Neutrophil (primary cell): ENCODE data around the gene NFIA.

Experiments
- H3K27ac ChIP-seq: fragments of 200-600 bp; sonication (generic); 2 replicates; pipeline ENCODE4 v1.5.1; 2016; ENCODE audit warnings: mild to moderate bottlenecking, moderate library complexity
- H3K27me3 ChIP-seq: fragments of 200-600 bp; sonication (generic); 2 replicates; pipeline ENCODE4 v1.6.0; 2016; ENCODE audit warnings: mild to moderate bottlenecking
- H3K36me3 ChIP-seq: fragments of 200-600 bp; sonication (generic); 2 replicates; pipeline ENCODE4 v1.5.1; 2017
- H3K4me1 ChIP-seq, 2 experiments: fragments of 200-600 bp in 1 of 2; sonication (generic) in 1 of 2; 1 replicate in 1 of 2; 2 replicates in 1 of 2; pipeline versions ENCODE4 v1.5.1 to v1.6.1; 2013 to 2016; ENCODE audit warnings: low read depth in 1 of 2, low read length in 1 of 2, mild to moderate bottlenecking in 1 of 2, moderate library complexity in 1 of 2; ENCODE audit not compliant: control insufficient read depth in 1 of 2, insufficient read depth in 1 of 2
- H3K4me3 ChIP-seq, 2 experiments: fragments of 200-600 bp in 1 of 2; sonication (generic) in 1 of 2; 1 replicate in 1 of 2; 2 replicates in 1 of 2; pipeline ENCODE4 v1.5.1; 2013 to 2016; ENCODE audit warnings: low read depth in 1 of 2, low read length in 1 of 2, mild to moderate bottlenecking in 1 of 2, moderate library complexity in 1 of 2
- H3K9me3 ChIP-seq: fragments of 200-600 bp; sonication (generic); 2 replicates; pipeline ENCODE4 v1.5.1; 2016
- CTCF ChIP-seq: fragments of 200-600 bp; sonication (generic); IDR thresholded peaks from 2 replicates; pipeline ENCODE4 v1.5.1; 2016; ENCODE audit warnings: antibody characterized with exemption

The NFIA gene

GRCh38 chr1:61093525-61094137 is 11.3 kb downstream of the NFIA start:
- no peaks in the 10 kb centered on the region for H3K36me3 ChIP-seq
- no peak overlapping the region for H3K4me3 ChIP-seq
- no peaks in the 10 kb centered on the region for H3K9me3 ChIP-seq
- no peak overlapping the region for H3K27ac ChIP-seq
- no peaks in the 10 kb centered on the region for H3K27me3 ChIP-seq
- TF ChIP-seq CTCF = no peak
- H3K4me1 ChIP-seq = peaks cover 0 to 1% of the 10 kb centered on the region in 2 experiments

- Histone ChIP-seq H3K27me3 (no peaks in the 10 kb centered on the region), H3K4me1 (peaks cover 0 to 7% of the 10 kb centered on the region in 2 experiments), H3K9me3 (no peaks in the 10 kb centered on the region), H3K27ac (no peak overlapping the region), H3K4me3 (no peak overlapping the region), H3K36me3 (no peaks in the 10 kb centered on the region)
- no peak for TF ChIP-seq CTCF
These were observed 12.5 kb downstream of the NFIA start for GRCh38 chr1:61094677-61095469.

GRCh38 chr1:61095470-61095812 is 13.1 kb downstream of the NFIA start:
- Histone ChIP-seq H3K9me3 (no peaks in the 10 kb centered on the region), H3K4me3 (no peak overlapping the region), H3K36me3 (no peaks in the 10 kb centered on the region), H3K4me1 (peaks cover 0 to 7% of the 10 kb centered on the region in 2 experiments), H3K27me3 (no peaks in the 10 kb centered on the region), H3K27ac (no peak overlapping the region)
- no peak for TF ChIP-seq CTCF

GRCh38 chr1:61097317-61097716 is 15.0 kb downstream of the NFIA start:
- no peaks in the 10 kb centered on the region for H3K36me3 ChIP-seq
- H3K27ac ChIP-seq = no peak overlapping the region
- peaks cover 0 to 7% of the 10 kb centered on the region in 2 experiments for H3K4me1 ChIP-seq
- no peak for TF ChIP-seq CTCF
- H3K4me3 ChIP-seq = no peak overlapping the region
- H3K27me3 ChIP-seq = no peaks in the 10 kb centered on the region
- H3K9me3 ChIP-seq = no peaks in the 10 kb centered on the region

- Histone ChIP-seq H3K4me3 (no peak overlapping the region), H3K27me3 (no peaks in the 10 kb centered on the region), H3K4me1 (peaks cover 0 to 7% of the 10 kb centered on the region in 2 experiments), H3K36me3 (no peaks in the 10 kb centered on the region), H3K9me3 (no peaks in the 10 kb centered on the region), H3K27ac (no peak overlapping the region)
- no peak for TF ChIP-seq CTCF
These were observed 15.4 kb downstream of the NFIA start for GRCh38 chr1:61097722-61098121.
